Cardiac fibroblast (primary cell): ENCODE measurements around the gene METRNL.
A peak's percentile ranks its signal among the peaks of the same experiment; 100 is the strongest.
"Not testable (repeated sequence)": the region's sequence is repeated elsewhere in the genome, so short reads cannot be mapped to it uniquely, and the experiment has no call there.

Experiments
- DNase-seq, 2 donors: peaks; one replicate each; pipeline versions ENCODE4 v3.0.0 to v3.0.0-alpha.2; 2010; ENCODE audit warnings: low read depth in 2 of 2
- H3K4me3 ChIP-seq, 2 donors: replicated peaks in 1 of 2; 1 replicate in 1 of 2; 2 replicates in 1 of 2; pipeline ENCODE4 v1.5.1; 2011; ENCODE audit warnings: low read depth in 2 of 2, low read length in 2 of 2, mild to moderate bottlenecking in 2 of 2, moderate library complexity in 1 of 2
- CTCF ChIP-seq: IDR thresholded peaks from one replicate; pipeline ENCODE4 v1.5.1; 2011; ENCODE audit warnings: low read depth, mild to moderate bottlenecking, low read length, inconsistent platforms

The METRNL gene

GRCh38 chr17:83079352-83079747 lies at the start of gene METRNL:
Gene METRNL, plus strand, starts transcription at chr17:83079609. Its CDS starts 207 bp downstream, at chr17:83079816.
- peak within 1 kb of the TSS; percentile 37 to 64 for H3K4me3 ChIP-seq
- peak; percentile 62 to 81 for DNase-seq
- no peak for TF ChIP-seq CTCF

GRCh38 chr17:83030432-83030831 lies 49.0 kb upstream of the METRNL start:
- TF ChIP-seq CTCF: no peak
- no peak for DNase-seq
- no peak overlapping the region for H3K4me3 ChIP-seq

GRCh38 chr17:83031321-83031945 lies 48.0 kb upstream of the METRNL start:
- no peak for TF ChIP-seq CTCF
- H3K4me3 ChIP-seq: no peak overlapping the region
- DNase-seq: no peak

- DNase-seq, H3K4me3 ChIP-seq: not testable (repeated sequence)
Measured at GRCh38 chr17:83031946-83032451, 47.4 kb upstream of the METRNL start.

GRCh38 chr17:83032781-83033180 lies 46.6 kb upstream of the METRNL start:
- no peak for TF ChIP-seq CTCF
- no peak overlapping the region for H3K4me3 ChIP-seq
- no peak for DNase-seq

- TF ChIP-seq CTCF: no peak
- H3K4me3 ChIP-seq: no peak overlapping the region
- DNase-seq: no peak
Measured at GRCh38 chr17:83034525-83034924, 44.9 kb upstream of the METRNL start.

- DNase-seq: no peak
- no peak for TF ChIP-seq CTCF
- no peak overlapping the region for H3K4me3 ChIP-seq
Measured at GRCh38 chr17:83035722-83036121, 43.7 kb upstream of the METRNL start.
